HL-60/S4 treated with retinoic acid at 250 ng/mL for 4 days and 3 days (cell line): ENCODE data around the gene FRMD6.

Experiments used
- in situ Hi-C: fragments of 300-500 bp; cut with MboI; formaldehyde crosslinking; loops from 2 replicates; pipeline ENCODE4 v1.7.0; 2022; ENCODE audit warnings: low sequenced_read_pairs

FRMD6 gene

DNA sequence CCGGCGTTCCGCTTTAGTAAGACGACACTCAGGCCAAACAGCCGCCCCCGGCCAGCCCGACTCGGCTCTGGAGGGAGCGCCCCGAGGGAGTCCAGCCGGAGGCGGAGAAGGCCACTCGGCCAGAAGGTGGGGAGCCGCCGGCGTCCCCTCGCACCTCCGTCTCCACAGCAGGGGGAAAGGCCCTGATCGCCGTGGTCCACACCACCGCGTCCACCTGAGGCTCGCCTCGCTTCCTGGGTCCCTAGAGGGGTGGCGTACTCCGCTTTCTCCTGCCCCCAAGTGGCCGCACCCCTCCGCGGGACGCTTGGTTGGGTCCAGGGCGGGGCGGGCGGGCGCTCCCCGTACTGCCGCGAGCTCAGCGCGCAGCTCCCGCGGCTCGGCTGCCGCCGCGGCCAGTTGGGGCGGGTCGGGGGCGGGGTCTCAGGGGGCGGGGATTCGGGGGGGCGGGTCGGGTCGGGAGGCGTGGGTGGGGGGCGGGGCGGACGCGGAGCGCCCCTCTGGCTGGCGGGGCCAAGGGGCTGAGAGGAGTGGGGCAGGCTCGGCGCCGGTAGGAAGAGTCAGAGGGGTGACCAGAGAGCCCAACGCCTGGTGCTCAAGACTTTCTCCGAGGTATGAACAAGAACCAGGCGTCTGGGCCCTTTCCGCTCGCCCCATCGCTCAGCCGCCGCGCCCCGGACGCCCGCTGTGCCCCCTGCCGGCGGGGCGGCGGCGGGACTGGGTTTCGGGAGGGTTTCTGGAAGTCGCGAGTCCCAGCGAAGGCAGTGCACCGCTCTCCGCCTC is at the start of gene FRMD6:
FRMD6 (plus strand) TSS at position 523 of the 780 bp plus-strand sequence. CDS start 37,927 bp downstream, outside the sequence.
- in situ Hi-C loops, result no loop called here

DNA sequence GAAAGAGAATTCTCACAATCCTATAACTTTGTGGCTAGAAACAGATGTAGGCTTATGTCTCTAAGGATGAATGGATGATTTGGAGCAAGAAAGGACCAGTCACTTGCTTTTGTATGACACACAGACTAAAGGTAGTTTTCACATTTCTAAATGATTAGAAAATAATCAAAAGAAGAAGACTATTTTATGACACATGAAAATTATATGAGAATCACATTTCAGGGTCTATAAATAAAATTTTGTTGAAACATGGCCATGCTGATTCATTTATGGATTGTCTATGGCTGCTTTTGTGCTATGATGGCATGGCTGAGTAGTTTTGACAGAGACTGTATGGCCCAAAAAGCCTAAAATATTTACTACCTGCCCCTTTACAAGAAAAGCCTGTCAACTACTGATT is 49.4 kb upstream of the FRMD6 start:
- in situ Hi-C loops, result no loop called here

DNA sequence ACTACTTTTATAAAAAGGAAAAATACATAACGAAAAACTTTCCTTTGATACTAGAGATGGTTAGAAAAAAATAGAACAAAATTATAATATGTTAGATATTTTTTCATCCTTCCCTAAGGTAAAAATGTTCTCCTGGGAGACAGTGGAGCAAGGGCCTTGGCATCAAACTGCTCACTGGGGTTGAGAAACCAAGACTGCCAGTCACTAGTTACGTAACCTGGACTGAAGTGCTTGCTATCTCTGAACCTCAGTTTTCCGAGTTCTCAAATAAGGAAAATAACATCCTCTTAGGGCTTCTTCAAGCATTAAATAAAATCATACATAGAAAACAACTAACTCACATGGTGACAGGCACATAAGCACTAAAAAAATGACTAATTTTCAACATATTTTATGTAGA is 48.2 kb upstream of the FRMD6 start:
- in situ Hi-C loops, result no loop called here

DNA sequence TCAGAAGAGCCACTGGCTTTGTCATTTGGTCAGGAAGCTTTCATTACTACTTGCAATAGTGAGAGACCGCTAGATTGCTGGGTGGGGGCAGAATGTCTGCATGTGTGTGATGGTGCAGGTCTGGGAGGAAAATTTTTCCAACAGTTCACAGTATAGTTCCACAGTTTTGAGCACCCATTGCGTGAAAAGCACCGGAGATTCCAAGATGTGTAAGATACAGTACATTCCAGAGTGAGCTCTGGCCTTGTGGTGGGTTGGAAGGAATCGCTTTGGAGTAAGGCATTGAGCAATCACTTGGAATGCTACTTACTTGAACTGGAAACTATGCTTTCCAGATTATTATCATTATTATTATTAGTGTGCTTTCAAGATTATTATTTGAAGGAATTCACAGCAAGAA is 47.6 kb upstream of the FRMD6 start:
- in situ Hi-C loops, result no loop called here

DNA sequence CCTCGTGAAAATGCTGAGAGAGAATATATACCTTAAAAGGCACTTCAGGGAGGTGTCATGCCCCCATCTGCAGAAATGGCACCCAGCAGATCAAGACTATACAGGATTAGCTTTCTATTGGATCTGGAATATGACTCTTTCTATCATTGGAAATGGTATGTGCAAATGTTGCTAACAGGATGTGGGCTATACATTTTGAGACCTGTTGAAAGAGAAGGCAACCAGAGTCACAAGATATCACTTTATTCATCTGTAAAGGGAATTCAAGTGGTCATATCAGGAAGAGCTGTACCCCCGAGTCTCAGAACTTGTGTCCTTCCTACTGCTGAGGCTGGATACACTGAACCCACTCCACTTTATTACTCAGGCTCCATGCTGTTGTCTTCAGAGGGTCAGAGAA is 46.1 kb upstream of the FRMD6 start:
- in situ Hi-C loops, result no loop called here

DNA sequence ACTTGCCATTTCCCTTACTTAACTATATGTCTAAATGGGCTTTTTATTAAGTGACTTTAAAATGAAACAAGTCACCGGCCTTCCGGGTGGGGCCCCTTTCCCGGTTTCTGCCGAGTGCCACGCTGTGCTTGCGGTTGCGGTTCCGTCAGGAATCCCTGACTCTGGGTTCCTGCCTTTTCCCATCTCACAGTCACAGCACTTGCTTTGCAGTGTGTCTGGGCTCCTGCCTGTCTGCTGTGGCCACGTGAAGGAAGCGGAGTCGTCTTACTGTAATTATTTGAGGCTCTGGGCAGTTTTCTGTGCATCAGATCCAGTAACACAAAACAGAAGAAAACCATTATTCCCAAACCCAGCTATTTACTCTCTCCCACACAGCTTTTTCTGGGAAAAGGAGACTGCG is 44.0 kb upstream of the FRMD6 start:
- in situ Hi-C loops, result no loop called here

DNA sequence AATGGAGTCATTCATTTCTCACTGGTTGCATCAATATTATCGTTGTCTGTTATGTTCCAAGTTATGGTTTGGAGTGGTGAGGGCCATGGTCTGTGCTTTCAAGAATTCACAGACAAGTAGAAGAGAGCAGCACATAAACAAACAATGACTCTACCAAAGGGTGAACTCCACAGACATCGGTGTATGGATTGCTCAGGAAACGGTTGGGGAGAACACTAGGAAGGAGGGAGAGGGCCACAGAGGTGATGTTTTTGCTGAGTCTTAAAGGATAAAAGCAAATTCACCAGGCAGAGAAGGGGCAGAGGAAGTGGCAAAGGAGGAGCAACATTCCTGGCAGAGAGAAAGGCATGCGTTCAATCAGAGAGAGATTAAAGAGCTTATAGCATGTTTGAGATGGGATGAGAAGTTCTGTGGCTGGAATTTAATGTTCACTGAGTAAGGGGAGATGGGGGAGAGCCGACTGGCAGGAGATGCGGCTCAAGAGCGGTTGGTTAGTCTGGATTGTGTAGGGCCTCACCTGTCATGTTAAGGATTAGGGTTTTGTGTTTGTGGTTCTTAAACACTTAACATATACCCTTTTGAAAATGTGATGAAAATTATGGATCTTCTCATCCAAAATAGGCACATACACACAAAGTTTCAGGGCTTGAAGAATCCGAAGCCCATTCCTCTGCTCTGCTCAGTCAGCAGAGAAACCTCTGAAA is 42.3 kb upstream of the FRMD6 start:
- in situ Hi-C loops, result no loop called here

DNA sequence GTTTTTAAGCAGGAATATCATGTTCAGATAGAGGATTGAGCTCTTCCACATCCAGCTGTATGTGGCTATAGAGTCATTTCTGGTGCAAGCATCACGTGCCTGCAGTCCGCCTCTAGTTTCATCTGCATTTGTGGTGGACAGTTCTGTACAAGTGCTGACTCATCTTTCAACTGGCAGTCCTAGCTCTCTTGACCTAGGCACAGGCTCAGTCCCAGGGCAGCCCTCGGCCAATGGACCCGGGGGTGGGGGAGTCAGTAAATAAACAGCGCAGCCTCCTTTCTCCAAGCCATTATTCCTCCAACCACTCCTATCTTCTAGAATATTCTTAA is 41.8 kb upstream of the FRMD6 start:
- in situ Hi-C loops, result no loop called here

DNA sequence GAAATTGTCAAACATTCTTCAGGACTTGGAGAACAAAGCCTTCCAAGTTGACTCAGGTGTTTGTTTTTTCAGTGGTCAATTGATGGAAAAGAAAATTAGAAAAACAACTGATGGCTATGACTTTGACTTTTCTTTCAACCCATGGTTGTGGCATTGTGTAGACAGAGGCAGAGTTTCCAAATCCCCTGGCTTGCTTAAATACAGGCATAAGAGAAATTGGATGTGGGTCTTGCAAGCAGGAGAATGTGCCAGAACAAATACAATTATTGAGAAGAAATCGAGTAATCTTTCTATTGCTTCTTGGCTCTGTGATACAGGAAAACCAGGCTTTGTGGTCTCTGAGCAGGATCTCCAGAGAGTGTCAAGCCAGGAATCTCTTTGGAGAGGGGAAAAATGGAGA is 40.9 kb upstream of the FRMD6 start:
- in situ Hi-C loops, result no loop called here

DNA sequence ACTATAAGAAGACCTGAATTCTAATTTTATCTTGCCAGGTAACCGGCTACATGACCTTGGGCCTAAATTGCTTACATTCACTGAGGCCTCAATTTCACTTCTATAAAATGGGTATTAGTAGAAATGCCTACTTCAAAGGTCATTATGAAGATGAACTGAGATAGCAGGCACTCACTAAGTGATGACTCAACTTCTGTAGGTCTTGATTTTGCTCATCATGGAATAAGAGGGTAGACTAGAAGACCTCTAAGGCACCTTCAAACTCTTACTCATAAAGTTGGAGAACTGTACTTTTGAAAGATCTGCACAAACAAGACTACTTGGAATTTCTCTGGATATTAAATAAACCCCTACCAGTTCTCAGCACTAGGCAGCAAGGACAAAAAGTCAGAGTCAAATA is 39.3 kb upstream of the FRMD6 start:
- in situ Hi-C loops, result no loop called here

DNA sequence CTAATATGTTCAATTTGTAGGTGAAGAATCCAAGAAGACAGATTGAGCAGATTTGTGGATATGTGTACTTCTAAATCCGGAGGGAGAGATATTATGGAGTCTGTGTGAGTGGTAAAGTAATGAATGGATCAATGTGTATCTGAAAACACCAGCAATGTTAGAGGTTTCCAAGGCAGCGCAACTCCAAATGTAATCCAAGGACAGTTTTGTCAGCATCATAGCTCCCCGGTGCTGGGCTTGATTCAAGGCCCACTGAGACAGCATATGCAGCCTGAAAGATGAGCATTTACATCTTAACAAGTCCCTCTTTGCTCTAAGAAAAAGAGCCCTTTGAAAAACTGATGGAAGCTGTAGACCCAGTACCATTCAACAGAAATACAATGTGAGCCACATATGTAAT is 38.3 kb upstream of the FRMD6 start:
- in situ Hi-C loops, result no loop called here

DNA sequence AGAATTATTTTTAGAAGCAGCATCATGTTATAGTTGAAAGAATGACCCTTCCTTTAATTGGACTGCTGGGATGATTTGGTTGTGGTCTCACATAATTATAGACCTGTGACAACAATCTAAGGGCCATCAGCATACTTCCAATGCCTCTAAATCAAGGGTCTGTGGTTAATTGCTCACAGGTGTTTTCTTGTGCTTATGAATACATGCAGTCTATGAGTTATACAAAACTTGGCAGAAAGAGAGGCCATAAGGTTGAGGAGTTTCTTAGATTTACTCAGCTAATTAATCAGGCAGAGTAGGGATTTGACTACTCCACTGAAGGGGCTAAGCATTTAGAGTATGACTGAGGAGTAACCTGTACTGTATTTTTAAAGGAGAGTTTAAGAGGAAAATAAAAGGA is 37.0 kb upstream of the FRMD6 start:
- in situ Hi-C loops, result no loop called here

DNA sequence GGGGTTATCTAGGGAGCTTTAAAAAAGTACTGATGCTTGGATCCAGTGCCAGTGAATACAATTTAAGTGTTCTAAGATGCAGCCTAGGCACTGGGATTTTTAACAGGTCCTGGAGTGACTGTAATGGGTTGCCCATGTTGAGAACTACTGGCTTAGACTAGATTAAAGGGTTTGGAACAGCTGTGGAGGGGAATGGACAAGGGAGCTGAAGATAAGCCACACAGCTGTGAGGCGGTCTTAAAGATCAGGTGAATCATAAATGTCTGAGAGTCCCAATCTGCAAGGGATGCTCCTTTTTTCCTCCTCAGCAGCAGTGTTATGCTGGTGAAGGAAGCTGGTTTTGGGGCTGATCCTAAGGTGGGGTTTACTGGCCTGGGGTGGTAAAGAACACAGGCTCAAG is 35.5 kb upstream of the FRMD6 start:
- in situ Hi-C loops, result no loop called here

DNA sequence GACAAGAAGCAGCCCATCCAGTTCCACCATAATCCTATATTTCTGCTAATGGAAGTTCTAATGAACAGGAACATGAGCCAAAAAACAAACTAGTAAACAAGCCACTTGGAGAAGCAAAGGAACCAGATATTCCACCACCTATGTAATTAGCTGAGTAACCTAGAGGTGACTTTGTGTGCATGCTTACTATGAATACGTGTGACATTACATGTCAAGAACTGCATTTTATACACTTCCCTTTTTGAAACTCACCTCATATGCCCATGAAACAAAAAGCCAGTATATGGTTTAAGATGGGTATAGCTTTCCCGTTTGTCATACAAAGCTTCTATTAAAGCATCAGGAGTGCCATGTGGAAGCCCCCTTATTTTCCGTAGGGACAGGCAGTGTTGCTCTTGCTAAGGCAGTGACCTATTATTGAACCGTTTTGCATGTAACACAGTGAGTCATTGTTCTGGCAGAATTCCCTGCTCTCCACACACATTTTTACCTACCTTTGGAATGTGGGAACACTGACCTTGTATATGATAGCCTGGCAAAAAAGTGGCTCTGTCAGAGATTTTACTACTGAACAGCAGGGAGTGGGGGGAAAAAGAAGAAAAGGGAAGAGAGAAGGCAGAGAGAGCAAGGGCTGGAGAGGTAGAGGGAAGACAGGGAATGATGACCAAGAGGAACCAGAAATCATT is 34.8 kb upstream of the FRMD6 start:
- in situ Hi-C loops, result no loop called here

DNA sequence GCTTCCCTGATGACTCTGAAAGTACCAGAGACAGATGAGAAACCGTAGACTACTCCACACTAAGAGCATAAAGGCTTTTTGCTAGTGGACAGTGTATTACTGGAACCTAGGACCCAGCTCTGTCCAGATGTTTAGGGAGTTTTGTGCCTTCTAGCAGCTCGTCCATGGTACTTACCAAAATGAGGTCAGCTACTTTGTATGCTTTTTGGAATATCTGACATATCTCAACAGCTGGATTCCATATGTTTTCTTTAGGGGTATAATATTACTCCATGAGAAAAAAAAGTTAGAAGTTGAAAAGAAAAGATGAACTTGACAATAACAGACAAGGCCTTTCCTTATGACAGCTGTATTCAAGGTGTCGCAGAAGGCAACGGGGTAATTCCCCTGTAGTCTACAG is 32.1 kb upstream of the FRMD6 start:
- in situ Hi-C loops, result no loop called here

DNA sequence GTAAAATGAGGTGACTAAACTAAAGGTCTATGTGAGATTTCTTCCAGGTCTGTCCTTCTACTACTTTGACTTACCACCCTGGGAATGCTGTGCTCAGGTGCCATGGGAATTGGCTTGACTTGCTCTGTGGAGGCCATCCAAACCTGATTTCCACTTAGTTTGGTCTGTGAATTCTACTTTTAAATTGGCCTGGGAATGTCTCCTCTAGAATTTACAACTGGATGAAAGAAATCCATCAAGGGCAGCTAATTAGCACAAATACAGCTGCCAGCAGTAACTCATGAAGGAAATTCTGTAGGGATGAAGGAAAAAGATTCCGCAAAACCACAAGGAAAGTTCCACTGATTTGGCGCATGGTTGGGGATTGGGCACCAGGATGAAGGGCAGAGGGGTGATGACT is 31.7 kb upstream of the FRMD6 start:
- in situ Hi-C loops, result no loop called here

DNA sequence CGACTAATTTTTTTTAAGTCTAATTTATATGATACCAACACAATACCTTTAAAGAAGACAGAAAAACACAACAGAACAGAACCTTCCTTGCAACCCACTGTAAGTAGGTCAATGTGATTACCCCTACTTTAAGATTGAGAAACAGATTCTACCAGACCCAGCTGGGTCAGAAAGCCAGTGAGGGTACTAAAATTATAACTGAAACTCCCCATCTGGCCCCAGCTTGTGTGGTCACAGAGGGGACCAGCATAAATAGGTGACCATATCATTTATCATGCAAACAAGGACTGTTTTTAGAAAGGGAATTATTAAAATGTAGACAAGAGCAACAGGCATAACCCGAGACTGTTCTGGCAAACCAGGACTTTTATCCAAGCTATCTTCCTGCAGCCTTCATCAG is 30.1 kb upstream of the FRMD6 start:
- in situ Hi-C loops, result no loop called here

DNA sequence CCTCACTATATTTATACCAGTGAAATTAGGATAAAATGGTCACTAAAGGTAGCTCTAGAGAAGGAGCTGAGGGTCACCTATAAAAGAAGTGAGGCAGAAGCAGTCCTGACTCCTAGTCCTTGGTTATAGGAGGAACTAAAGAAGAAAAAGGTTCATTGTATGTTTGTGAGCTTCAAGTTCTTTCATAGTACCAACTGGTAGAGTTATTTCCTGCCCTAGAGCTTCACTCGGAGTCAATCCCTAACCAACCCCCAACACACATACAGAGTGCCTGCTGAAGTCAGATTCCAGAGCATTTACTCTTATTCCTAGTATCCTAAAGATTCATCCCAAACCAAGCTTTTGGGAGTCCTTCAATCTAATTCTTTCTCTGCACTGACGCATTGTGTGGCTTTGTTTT is 29.3 kb upstream of the FRMD6 start:
- in situ Hi-C loops, result no loop called here

DNA sequence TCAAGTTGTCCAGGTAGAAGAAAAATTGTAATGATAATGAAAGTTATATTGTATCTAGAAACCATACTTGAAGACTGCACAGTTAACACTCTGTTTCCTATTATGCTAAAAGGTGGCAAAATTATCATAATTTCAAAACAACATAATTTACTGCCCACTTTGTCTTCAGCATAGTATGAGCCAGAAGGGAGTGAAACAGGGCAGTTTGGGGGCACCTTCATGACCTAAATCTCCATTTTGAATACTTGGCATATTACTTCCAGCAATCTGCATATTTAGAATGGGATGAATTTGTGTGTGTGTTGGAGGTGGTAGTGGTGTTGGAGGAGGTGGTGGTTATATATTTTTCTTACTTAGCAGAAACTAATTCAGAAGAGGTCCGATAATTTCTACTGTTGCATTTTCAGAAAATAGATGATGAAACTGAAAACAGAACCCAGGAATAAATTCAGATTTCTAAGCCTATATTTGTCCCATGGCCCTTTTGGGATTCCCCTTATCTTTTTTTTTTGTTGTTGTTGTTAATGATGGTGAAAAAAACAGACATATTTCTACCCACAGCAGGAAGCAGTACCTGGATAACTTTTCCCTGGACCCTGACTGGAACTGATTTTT is 26.6 kb upstream of the FRMD6 start:
- in situ Hi-C loops, result no loop called here

DNA sequence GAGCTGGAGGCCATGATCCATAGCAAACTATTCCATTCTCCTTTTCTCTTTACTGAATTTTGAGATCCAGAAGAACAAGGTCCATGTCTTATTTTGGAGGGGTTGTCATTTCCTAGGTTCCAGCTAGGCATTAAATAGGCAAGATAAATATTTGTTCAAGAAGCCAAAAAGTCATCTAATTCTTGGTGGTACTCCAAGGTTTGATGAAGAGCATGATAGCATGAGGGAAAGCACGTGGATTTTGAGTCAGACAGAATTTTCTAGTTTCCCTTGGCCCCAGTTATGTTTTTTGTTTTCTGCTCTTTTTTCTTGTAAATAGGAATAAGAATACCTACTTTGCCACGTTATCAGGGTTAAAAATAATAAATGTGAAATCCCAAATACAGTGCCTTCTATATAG is 25.5 kb upstream of the FRMD6 start:
- in situ Hi-C loops, result no loop called here

DNA sequence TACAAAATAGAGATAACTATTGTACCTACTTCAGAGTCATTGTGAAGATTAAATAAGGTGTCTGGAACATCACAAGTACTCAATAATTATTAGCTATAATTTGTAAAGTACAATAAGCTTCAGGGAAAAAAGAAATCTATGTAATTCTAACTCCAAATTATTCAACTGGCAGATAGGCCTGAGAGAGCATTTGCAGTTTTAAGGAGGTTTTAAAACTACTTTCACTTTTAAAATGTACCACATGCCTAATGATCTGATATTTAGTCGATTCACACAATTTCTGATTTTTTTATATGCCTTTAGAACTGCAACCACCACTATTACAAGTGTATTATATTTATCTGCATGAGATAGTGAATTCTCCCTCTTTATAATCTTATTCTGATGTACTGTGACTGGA is 24.9 kb upstream of the FRMD6 start:
- in situ Hi-C loops, result no loop called here

DNA sequence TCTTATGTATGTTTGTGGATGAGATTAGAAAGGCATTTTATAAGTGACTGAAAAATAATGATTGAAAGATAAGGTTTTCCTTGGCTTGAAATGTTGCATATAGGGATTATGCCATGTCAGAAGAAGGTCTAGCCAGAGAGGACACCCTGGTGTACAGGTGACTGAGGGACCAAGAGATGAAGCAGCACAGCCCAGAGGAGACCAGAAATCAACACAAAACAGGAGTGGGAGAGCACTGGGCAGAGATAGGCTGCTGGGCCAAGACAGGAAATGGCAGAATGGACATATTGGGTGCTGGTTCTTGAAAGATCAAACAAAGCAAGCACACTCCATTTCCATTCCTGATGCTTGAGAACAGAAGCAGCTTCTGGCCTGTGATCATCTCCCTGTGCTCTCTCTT is 24.4 kb upstream of the FRMD6 start:
- in situ Hi-C loops, result no loop called here
